DMS153 treated with DMSO at 0.1 percent for 48 hours (cell line): Measurements from ENCODE around the gene MTG2.

Experiments used
- DNase-seq: peaks from one replicate; lab custom pipeline; 2025; ENCODE audit not compliant: unreplicated experiment; lab: John Stamatoyannopoulos, UW

MTG2 gene

DNA sequence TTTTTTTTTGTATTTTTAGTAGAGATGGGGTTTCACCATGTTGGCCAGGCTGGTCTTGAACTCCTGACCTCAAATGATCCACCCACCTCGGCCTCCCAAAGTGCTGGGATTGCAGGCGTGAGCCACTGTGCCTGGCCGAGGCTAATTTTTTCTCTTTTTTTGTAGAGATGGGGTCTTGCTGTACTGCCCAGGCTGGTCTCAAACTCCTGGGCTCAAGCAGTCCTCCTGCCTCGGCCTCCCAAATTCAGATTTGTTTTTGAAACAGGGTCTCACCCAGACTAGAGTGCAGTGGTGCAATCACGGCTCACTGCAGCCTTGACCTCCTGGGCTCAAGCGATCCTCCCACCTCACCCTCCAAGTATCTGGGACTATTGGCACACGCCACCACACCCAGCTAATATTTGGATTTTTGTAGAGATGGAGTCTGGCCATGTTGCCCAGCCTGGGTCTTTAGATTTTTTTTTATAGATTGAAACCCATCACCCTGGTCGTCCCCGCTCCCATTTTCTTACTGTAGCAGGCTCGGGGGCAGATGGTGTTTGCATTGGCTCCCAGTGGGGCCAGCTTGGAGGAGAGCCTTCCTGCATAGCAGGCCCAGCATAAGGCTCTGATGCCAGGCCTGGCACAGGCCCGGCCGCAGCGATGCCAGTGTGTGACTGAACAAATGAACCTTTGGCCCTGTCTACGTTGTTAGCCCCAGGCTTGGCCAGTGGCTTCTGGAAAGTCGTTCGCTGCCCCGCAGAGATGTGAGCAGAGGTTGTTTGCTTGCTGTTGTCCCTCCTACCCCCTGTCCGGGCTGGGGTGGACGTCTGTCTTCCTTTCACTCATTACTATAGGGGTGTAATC, 4.3 kb upstream of the MTG2 start:
- no peak for DNase-seq

DNA sequence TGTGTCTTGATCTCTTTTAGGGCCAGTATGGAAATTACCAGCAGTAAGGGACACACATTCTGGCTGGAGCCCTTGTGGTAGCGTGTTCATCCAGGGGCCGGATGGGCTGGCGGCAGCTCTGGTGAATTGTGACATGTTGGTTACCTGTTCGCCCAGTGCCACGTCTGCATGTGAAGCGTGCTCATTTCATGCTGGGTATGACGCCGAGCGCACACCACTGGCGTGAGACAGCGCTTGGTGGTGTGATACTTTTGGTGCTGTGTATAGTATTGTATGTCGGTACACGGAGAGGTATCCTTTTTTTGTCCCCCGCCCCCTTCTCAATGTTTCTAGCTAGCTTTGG, 3.7 kb upstream of the MTG2 start:
- no peak for DNase-seq

GRCh38 chr20:62181808-62182207, 1.0 kb upstream of the MTG2 start:
- DNase-seq = no peak

GRCh38 chr20:62183426-62184142, 756 bp downstream of the MTG2 start:
- no peak for DNase-seq

GRCh38 chr20:62186096-62186426, 3.2 kb downstream of the MTG2 start:
- no peak for DNase-seq

DNA sequence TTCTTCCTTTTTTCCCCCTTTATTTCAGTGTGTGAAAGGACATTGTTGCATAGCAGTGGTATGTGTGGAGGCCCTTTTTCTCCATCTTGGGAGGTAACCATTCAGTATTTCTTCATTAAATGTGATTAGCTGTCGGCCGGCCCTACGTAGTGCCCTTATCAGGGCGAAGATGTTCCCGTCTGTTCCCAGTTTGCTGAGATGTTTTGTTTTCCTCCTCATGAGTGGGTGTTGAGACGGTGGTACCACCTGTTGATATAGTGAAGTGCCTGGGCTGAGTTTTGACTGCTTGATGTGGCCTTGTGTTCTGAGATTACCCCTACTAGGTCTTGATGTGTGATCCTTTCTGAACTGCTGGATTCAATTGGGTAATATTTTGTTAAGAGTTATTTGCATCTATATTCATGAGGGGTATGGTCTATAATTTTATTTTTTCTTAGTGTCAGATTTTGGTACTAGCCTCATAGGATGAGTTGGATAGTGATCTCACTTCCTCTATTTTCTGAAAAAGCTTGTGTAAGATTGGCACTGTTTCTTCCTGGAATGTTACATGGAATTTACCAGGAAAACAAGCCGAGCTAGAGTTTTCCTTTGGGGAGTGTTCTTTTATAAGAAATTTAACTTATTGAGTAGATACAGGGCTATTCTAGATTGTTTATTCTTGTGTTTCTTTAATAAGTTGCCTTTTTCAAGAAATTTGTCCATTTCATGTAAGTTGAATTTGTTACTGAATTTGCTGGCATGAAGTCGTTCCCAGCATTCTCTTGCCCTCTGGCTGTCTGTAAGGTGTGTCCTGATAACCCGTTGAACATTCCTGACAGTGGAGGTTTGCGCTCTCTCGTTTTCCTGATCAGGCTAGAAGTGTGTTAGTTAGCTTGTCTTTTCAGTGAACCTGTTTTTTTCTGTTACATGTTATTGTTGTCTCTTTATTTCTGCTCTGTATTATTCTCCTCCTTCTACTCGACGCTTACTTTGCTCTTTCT, 4.3 kb downstream of the MTG2 start:
- no peak for DNase-seq

DNA sequence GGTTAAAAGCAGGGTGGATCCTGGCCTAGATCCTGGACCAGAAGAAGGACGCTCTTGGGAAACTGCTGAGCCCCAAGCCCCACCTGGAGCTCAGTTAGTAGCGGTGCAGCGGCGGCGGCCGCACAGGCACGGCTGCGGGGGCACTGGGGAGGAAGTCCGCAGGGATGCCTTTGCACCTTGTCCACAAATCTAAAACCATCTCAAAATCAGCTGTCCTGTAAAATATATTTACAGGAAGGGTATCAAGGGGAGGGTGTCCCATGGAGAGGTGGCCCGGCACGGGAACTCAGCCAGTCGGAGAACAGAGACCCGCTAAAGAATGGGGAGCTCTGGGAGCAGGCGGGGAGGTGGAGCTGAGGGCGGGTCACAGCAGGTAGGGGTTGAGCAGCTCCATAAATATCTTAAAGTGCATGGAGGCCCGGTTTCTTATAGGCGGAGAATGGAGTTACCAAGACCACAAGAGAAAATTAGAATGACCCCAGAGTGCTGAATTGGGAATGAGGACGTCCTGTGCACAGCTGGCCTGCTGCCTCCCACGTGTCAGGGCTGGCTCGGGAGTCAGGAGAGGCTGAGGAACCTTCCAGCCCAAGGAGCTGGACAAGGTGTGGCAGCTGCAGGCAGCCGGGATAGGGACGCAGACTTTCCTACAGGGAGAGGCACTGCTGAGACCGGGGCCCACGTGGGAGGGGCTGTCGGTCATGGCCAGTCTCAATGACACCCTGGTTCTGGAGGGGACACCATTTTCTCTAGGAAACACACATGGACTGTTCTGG, 8.0 kb downstream of the MTG2 start:
- no peak for DNase-seq

- no peak for DNase-seq
Measured at GRCh38 chr20:62191781-62192559, 9.1 kb downstream of the MTG2 start.

- no peak for DNase-seq
Measured at GRCh38 chr20:62192635-62193034, 9.8 kb downstream of the MTG2 start.

GRCh38 chr20:62193079-62194025, 10.5 kb downstream of the MTG2 start:
- no peak for DNase-seq

GRCh38 chr20:62195075-62195405, 12.2 kb downstream of the MTG2 start:
- no peak for DNase-seq

GRCh38 chr20:62195736-62196135, 12.9 kb downstream of the MTG2 start:
- no peak for DNase-seq

GRCh38 chr20:62196286-62196685, 13.5 kb downstream of the MTG2 start:
- DNase-seq = no peak

DNA sequence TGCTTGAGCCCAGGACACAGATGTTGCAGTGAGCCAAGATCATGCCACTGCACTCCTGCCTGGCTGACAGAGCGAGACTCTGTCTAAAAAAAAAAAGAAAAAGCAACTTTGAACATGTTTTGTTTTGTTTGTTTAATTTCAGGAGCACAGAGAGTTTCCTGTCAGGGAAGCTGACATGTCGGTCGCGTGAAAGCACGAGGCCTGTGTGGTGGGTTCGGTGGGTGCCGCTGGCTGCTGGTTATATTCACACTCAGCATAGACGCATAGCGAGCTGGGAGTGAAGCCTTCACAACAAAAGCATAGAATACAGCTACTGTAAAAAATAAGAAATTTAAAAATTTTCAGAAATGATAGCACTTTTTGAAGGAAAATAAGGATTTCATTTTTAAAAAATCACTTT, 14.5 kb downstream of the MTG2 start:
- no peak for DNase-seq

- DNase-seq = no peak
Measured at GRCh38 chr20:62197801-62198200, 15.0 kb downstream of the MTG2 start.

DNA sequence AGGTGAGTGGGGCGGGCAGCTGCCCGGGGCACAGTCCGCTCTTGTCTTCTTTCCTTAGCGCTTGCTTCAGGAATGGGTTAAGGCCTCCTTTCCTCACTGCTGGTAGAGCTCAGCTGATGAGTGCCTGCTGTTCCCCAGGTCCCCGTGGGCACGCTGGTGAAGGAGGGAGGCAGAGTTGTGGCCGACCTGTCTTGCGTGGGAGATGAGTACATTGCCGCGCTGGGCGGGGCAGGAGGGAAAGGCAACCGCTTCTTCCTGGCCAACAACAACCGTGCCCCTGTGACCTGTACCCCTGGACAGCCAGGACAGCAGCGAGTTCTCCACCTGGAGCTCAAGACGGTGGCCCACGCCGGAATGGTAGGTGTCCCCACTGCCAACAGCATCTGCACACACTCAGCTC, 15.7 kb downstream of the MTG2 start:
- no peak for DNase-seq

DNA sequence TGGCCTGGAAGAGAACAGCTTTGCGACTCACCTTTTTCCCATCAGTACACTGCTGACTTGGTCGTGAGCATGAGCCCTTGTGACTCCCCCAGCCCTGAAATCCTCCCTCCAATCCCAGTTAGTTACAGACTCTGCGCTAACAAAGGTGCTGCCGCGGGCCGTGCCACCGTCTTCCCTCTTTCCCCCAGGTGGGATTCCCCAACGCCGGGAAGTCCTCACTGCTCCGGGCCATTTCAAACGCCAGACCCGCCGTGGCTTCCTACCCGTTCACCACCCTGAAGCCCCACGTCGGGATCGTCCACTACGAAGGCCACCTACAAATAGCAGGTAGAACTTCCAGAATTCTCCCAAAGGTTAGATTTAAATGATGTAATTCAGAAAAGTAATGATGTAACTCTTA, 16.1 kb downstream of the MTG2 start:
- DNase-seq = no peak

GRCh38 chr20:62200491-62201172, 17.8 kb downstream of the MTG2 start:
- no peak for DNase-seq
